HepG2 (cell line): ENCODE data around the gene ZNF813. TPM values are rescaled to one million over a fixed set of nuclear protein-coding genes. Genes with fewer than 3 reads are reported as not detected.

Source experiments
- DDIT3 ChIP-seq: sonication (generic); formaldehyde crosslinking; IDR thresholded peaks from 2 replicates; pipeline ENCODE4 v1.4.0; 2020; ENCODE audit warnings: mild to moderate bottlenecking, missing genetic modification reagents
- ELF1 ChIP-seq: sonication (generic); formaldehyde crosslinking; IDR thresholded peaks from 2 replicates; pipeline ENCODE4 v1.4.0; 2020; ENCODE audit warnings: missing genetic modification reagents
- FOXC1 ChIP-seq: sonication (generic); formaldehyde crosslinking; IDR thresholded peaks from 2 replicates; pipeline ENCODE4 v1.8.0; 2022; ENCODE audit warnings: mild to moderate bottlenecking, missing genetic modification reagents, borderline replicate concordance
- FOXO1 ChIP-seq: sonication (generic); formaldehyde crosslinking; IDR thresholded peaks from 2 replicates; pipeline ENCODE4 v1.4.0; 2020; ENCODE audit warnings: missing genetic modification reagents
- GLI4 ChIP-seq: sonication (generic); formaldehyde crosslinking; IDR thresholded peaks from 2 replicates; pipeline ENCODE4 v1.5.1; 2020; ENCODE audit warnings: missing genetic modification reagents, mild to moderate bottlenecking, moderate library complexity, borderline replicate concordance
- HNF4G ChIP-seq, 2 experiments: sonication (generic) in 1 of 2; formaldehyde crosslinking in 1 of 2; IDR thresholded peaks; 2 replicates each; pipeline versions ENCODE4 v1.4.0 to v1.6.1; 2011 to 2020; ENCODE audit warnings: borderline replicate concordance in 2 of 2, low read depth in 2 of 2, mild to moderate bottlenecking in 2 of 2, low read length in 1 of 2, missing genetic modification reagents in 1 of 2, moderate library complexity in 1 of 2
- HOXA3 ChIP-seq: sonication (generic); formaldehyde crosslinking; IDR thresholded peaks from 2 replicates; pipeline ENCODE4 v1.5.0; 2020; ENCODE audit warnings: missing genetic modification reagents
- KLF11 ChIP-seq: IDR thresholded peaks from 2 replicates; pipeline ENCODE4 v1.6.1; 2016; ENCODE audit warnings: missing compliant biosample characterization
- KLF6 ChIP-seq: IDR thresholded peaks from 2 replicates; pipeline ENCODE4 v1.8.0; 2016; ENCODE audit warnings: missing biosample characterization, missing genetic modification reagents
- MBD4 ChIP-seq: IDR thresholded peaks from 2 replicates; pipeline ENCODE4 v1.6.1; 2012; ENCODE audit warnings: low read length, inconsistent platforms, borderline replicate concordance
- PHF8 ChIP-seq: sonication (generic); formaldehyde crosslinking; IDR thresholded peaks from 2 replicates; pipeline ENCODE4 v1.5.0; 2020; ENCODE audit warnings: missing genetic modification reagents
- PRPF4 ChIP-seq: fragments of 200-400 bp; formaldehyde crosslinking; IDR thresholded peaks from 2 replicates; pipeline ENCODE4 v1.6.1; 2016; ENCODE audit warnings: low read length, low read depth; ENCODE audit not compliant: poor library complexity, severe bottlenecking
- RBM39 ChIP-seq: fragments of 200-400 bp; formaldehyde crosslinking; IDR thresholded peaks from one replicate; pipeline ENCODE4 v1.6.1; 2018; ENCODE audit warnings: antibody characterized with exemption, mild to moderate bottlenecking, low read depth, low read length; ENCODE audit not compliant: poor library complexity, severe bottlenecking
- SATB2 ChIP-seq: sonication (generic); formaldehyde crosslinking; IDR thresholded peaks from 2 replicates; pipeline ENCODE4 v1.5.0; 2020; ENCODE audit warnings: missing genetic modification reagents
- TSC22D2 ChIP-seq: sonication (generic); formaldehyde crosslinking; IDR thresholded peaks from 2 replicates; pipeline ENCODE4 v1.5.1; 2020; ENCODE audit warnings: missing genetic modification reagents, mild to moderate bottlenecking, borderline replicate concordance
- ZBTB38 ChIP-seq: sonication (generic); formaldehyde crosslinking; IDR thresholded peaks from 2 replicates; pipeline ENCODE4 v1.5.1; 2020; ENCODE audit warnings: mild to moderate bottlenecking, missing genetic modification reagents
- ZFP90 ChIP-seq: sonication (generic); formaldehyde crosslinking; IDR thresholded peaks from 2 replicates; pipeline ENCODE4 v1.8.0; 2022; ENCODE audit warnings: missing genetic modification reagents, mild to moderate bottlenecking, inconsistent platforms, borderline replicate concordance
- ZIK1 ChIP-seq: sonication (generic); formaldehyde crosslinking; IDR thresholded peaks from 2 replicates; pipeline ENCODE4 v1.5.0; 2020; ENCODE audit warnings: mild to moderate bottlenecking, low read depth, missing genetic modification reagents, borderline replicate concordance
- ZNF230 ChIP-seq: sonication (generic); formaldehyde crosslinking; IDR thresholded peaks from 2 replicates; pipeline ENCODE4 v1.4.0; 2020; ENCODE audit warnings: mild to moderate bottlenecking, missing genetic modification reagents
- ZNF253 ChIP-seq: sonication (generic); formaldehyde crosslinking; IDR thresholded peaks from 2 replicates; pipeline ENCODE4 v1.8.0; 2022; ENCODE audit warnings: mild to moderate bottlenecking, missing genetic modification reagents, borderline replicate concordance
- ZNF335 ChIP-seq: sonication (generic); formaldehyde crosslinking; IDR thresholded peaks from 2 replicates; pipeline ENCODE4 v1.4.0; 2020; ENCODE audit warnings: missing genetic modification reagents
- ZNF674 ChIP-seq: sonication (generic); formaldehyde crosslinking; IDR thresholded peaks from 2 replicates; pipeline ENCODE4 v1.5.0; 2020; ENCODE audit warnings: low read depth, mild to moderate bottlenecking, missing genetic modification reagents
- ZZZ3 ChIP-seq: sonication (generic); formaldehyde crosslinking; IDR thresholded peaks from 2 replicates; pipeline ENCODE4 v1.4.0; 2020; ENCODE audit warnings: missing genetic modification reagents, mild to moderate bottlenecking, borderline replicate concordance
- polyA plus RNA-seq, 8 experiments: library from polyadenylated mRNA; depleted of rRNA in 3 of 8; stranded (reverse) in 7 of 8; unstranded in 1 of 8; fragments of >200 nt; fragmentation: Illumina TruSeq in 4 of 8; extraction: Trizol in 4 of 8; gene quantifications; 2 replicates each; pipeline versions ENCODE4 v1.2.1 to v1.2.3, GENCODE V29; 2011 to 2016; ENCODE audit warnings: low read depth in 4 of 8, missing spikeins in 1 of 8, mixed read lengths in 1 of 8; ENCODE audit not compliant: insufficient read depth in 1 of 8
- total RNA-seq, 5 experiments: library from RNA; depleted of rRNA; stranded (reverse); fragments of >200 nt; fragmentation: Illumina TruSeq; extraction: Trizol; gene quantifications; 2 replicates each; pipeline ENCODE4 v1.2.3, GENCODE V29; 2016; ENCODE audit warnings: low read depth in 1 of 5
- TF ChIP-seq, protein P1 (sequence below): sonication (generic); formaldehyde crosslinking; IDR thresholded peaks from 2 replicates; pipeline ENCODE4 v1.5.1; 2020; ENCODE audit warnings: mild to moderate bottlenecking, missing genetic modification reagents
- TF ChIP-seq, protein P2 (sequence below): sonication (generic); formaldehyde crosslinking; IDR thresholded peaks from 2 replicates; pipeline ENCODE4 v1.4.0; 2020; ENCODE audit warnings: missing genetic modification reagents

The ZNF813 gene
- total and polyA plus RNA-seq, 2 of the 13 experiments (the other 11 are each of a cell fraction or from before 2014, with no cell fraction given) = 2.1 to 8.9 TPM

DNA sequence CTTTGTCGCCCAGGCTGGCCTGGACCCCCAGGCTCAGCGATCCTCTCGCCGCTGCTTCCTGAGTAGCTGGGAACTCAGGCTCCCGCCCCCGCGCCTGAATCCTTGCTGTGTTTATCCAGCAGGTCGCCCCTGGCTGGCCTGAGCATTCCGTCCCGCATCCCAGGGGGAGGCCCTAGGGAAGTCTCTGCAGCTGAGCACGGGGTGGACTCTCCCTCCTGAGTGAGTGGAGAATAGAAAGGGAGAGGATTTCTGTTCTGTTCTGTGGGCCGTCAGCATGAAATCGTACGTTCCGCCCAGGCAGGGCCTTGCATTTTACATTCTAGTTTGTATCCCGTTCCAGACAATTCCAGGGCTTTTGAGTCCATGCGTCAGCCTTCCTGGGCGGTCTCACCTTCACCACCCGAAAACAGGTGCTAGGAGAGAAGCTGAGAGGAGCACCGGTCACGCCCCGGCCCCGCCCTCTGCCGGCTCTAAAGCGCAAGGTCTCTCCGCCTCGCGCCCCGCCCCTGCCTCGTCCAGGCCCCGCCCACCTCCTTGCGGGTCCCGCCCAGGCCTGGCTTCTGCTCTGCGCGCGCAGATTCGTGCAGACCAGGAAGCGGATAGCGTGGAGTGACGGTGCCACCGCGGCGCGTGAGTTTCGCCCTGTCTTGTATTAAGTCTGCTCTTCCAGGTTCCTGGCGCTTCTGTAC is 36.0 kb upstream of the ZNF813 start, which contains the start of gene ZNF761 (continued):
- TF ChIP-seq GLI4 (CRISPR knock-in tag) (peak; percentile 62; the same call in 1 of the 2 replicates), HNF4G (IDR thresholded peaks at IDR 0.05; ENCODE audit: borderline replicate concordance, low read depth, low read length) (no peak), HNF4G (CRISPR knock-in tag; IDR thresholded peaks at IDR 0.05; ENCODE audit: borderline replicate concordance, low read depth) (peak; percentile 42; the same call in 1 of the 2 replicates), ELF1 (peak; percentile 90), PRPF4 (no peak), ZIK1 (CRISPR knock-in tag) (0 out of 2 replicates have a peak, but pooled peaks have one; percentile 25), MBD4 (no peak), ZFP90 (CRISPR knock-in tag) (peak; percentile 54), KLF6 (CRISPR knock-in tag) (peak; percentile 71; the same call in 1 of the 2 replicates), ZBTB38 (CRISPR knock-in tag) (peak; percentile 28; the same call in 1 of the 2 replicates), KLF11 (CRISPR knock-in tag) (no peak), HOXA3 (peak; percentile 61), ZNF335 (CRISPR knock-in tag) (0 out of 2 replicates have a peak, but pooled peaks have one; percentile 54), FOXO1 (no peak), ZNF674 (CRISPR knock-in tag) (no peak), RBM39 (peak; percentile 23), PHF8 (CRISPR knock-in tag) (peak; percentile 66; the same call in 1 of the 2 replicates), ZNF230 (no peak), ZZZ3 (CRISPR knock-in tag) (no peak), DDIT3 (CRISPR knock-in tag) (no peak), TSC22D2 (CRISPR knock-in tag) (no peak), SATB2 (CRISPR knock-in tag) (no peak), FOXC1 (CRISPR knock-in tag) (no peak), ZNF253 (CRISPR knock-in tag) (no peak)
- TF ChIP-seq, protein P1, sequence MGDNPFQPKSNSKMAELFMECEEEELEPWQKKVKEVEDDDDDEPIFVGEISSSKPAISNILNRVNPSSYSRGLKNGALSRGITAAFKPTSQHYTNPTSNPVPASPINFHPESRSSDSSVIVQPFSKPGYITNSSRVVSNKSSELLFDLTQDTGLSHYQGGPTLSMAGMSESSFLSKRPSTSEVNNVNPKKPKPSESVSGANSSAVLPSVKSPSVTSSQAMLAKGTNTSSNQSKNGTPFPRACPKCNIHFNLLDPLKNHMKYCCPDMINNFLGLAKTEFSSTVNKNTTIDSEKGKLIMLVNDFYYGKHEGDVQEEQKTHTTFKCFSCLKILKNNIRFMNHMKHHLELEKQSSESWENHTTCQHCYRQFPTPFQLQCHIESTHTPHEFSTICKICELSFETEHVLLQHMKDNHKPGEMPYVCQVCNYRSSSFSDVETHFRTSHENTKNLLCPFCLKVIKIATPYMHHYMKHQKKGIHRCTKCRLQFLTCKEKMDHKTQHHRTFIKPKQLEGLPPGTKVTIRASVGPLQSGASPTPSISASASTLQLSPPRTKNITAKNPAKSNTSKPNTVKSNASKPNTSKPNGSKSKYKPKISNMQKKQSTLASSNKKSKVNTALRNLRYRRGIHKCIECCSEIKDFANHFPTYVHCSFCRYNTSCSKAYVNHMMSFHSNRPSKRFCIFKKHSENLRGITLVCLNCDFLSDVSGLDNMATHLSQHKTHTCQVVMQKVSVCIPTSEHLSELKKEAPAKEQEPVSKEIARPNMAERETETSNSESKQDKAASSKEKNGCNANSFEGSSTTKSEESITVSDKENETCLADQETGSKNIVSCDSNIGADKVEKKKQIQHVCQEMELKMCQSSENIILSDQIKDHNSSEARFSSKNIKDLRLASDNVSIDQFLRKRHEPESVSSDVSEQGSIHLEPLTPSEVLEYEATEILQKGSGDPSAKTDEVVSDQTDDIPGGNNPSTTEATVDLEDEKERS (CRISPR knock-in tag) = 0 out of 2 replicates have a peak, but pooled peaks have one; percentile 39
- TF ChIP-seq, protein P2, sequence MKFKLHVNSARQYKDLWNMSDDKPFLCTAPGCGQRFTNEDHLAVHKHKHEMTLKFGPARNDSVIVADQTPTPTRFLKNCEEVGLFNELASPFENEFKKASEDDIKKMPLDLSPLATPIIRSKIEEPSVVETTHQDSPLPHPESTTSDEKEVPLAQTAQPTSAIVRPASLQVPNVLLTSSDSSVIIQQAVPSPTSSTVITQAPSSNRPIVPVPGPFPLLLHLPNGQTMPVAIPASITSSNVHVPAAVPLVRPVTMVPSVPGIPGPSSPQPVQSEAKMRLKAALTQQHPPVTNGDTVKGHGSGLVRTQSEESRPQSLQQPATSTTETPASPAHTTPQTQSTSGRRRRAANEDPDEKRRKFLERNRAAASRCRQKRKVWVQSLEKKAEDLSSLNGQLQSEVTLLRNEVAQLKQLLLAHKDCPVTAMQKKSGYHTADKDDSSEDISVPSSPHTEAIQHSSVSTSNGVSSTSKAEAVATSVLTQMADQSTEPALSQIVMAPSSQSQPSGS = no peak
